Middle frontal gyrus (tissue), 1 donor: ENCODE data around the gene CALHM3.
"Not testable (repeated sequence)": the region's sequence is repeated elsewhere in the genome, so short reads cannot be mapped to it uniquely, and the experiment has no call there.

Experiments
- DNase-seq: peaks from one replicate; pipeline ENCODE4 v3.0.0-alpha.2; 2015; ENCODE audit warnings: low spot score; ENCODE audit errors: extremely low spot score

The CALHM3 gene

GRCh38 chr10:103502849-103503660 is 24.0 kb upstream of the CALHM3 start:
- DNase-seq: no peak

- no peak for DNase-seq
Measured at GRCh38 chr10:103501186-103501585, 22.1 kb upstream of the CALHM3 start.

- DNase-seq: no peak
Measured at GRCh38 chr10:103500481-103500880, 21.4 kb upstream of the CALHM3 start.

DNA sequence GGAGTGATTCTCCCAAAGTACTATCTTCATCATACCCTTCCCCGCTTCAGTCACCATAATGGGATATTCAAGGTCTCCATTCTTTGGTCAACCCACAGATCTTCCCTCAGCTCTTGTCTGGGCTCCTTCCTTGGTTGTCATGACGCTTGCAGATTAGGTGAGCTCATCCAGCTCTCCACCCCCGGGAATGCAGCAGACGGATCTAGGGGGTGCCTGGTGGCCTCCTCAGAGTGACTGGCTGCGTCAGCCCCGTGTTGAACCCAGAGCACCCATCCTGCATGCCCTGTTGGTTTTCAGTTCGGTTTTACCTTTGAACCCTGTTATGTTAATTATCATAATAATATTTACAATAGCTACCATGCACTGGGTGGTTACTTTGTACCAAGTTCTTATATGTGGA is 20.8 kb upstream of the CALHM3 start:
- no peak for DNase-seq

DNA sequence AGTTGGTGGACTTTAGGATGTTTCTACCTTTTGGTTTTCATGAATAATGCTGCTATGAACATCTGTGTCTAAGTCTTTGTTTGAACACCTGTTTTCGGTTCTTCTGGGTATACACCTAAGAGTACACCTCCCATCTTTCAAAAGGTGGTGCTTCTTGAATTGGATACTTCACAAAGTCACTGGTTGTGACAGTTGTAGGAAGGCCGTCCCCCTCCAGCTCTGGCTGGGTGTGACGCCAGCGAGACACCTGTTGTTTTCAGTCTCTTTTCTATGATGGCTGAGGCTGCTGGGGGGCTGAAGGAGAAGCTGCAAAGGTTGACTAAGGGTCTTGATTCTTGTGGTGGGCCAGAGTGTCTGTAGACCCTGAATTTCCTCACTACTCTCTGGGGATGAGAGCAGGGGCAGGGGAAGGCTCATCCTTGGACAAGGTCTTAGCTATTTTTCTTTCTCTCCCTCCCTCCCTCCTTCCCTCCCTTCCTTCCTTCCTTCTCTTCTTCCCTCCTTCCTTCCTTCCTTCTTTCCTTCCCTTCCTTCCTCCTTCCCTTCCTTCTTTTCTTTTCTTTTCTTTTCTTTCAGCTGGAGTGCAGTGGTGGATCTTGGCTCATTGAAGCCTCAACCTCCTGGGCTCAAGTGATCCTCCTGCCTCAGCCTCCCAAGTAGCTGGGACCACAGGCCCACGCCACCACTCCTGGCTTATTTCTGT is 20.0 kb upstream of the CALHM3 start:
- no peak for DNase-seq

GRCh38 chr10:103497161-103497915 is 18.3 kb upstream of the CALHM3 start:
- no peak for DNase-seq

DNA sequence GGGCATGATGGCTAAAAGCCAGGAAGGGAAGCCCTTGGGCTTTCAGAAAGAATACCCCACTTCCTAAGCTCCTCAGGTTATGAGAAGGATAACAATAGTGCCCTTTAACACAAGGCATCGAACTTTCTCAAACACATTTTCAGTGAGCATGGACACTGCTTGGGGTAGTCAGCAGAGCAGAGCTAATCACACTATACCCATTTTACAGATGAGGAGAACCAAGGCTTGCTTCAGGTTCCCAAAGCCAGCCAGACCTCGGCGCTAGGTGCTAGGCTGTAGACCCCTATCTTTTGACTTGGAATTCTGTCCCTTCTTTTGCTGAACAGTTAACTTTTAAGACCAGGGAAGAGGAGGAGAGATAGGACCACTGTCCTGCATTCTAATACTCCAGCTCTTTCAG is 16.3 kb upstream of the CALHM3 start:
- no peak for DNase-seq

DNA sequence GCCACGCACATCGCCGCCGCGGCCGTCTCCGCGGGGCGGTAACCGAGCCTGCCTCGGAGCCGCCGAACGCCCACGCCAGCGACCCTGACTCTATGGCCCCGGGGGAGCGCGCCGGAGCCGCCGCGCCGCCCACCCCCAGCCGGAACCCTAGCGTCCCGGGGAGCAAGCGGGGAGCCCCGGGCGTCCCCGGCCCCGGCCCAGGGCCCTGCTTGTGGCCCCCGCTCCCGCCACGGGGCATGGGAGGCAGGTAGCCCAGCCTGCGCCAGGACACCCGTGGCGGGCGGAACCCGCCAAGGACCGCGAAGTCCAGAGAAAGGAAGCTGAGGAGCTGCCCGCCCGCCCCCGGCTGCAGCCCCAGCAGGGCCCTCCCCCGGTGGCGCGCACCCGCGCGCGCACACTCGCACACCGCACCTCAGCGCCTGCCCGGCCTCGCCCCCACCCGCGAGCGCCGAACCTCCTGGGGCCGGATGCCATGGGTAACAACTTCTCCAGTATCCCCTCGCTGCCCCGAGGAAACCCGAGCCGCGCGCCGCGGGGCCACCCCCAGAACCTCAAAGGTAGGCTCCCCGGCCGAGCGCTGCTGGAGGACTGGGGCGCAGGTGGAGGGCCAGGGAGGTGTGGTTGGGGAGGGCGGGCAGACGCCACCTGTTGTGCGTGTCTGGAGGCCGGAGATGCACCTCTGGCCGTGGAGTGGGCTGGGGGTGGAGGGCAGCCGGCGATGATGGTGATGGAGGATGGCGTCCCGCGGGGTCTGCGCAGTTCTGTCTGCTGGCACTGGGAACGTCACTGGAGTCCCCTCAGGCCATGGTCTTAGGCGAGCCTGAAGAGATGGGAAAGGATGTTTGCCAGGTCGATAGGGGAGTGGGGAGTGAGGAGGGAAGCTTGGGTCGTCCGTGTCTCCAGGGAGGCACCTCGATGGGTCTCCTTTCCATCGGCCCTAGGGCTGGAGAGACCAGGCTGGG is 15.2 kb upstream of the CALHM3 start:
- no peak for DNase-seq

DNA sequence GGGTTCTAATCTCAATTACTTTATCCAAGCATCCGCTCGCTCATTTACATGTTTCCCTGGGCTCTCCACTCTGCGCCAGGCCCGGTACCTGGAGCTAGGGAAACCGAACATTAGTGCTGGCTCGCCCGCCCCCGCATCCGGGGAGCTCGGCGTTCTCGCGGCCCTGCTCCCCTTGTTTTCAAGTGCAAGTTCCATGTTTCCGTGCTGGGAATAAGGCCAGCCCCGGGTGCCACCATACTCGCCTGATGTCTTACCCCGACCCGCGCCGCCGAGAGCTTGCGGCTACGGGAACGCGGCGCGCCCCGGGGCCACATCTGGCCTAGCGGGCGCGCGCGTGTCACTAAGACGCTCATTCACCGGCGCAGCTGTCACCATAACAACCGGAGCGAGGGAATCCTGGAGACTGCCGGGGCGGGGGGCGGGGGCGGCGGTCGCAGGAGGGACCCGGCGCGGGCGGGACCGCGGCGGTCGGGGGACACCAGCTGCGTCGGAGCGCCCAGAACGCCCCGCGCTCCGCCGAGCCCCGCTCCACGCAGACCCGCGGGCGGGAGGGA is 14.4 kb upstream of the CALHM3 start, which contains the start of gene NEURL1:
TSS of gene NEURL1 (plus strand) at position 344 of the 554 bp plus-strand sequence. CDS start 683 bp downstream, outside the sequence.
- DNase-seq: peak; percentile 37

- DNase-seq: no peak
Measured at GRCh38 chr10:103492655-103493261, 13.7 kb upstream of the CALHM3 start.

- no peak for DNase-seq
Measured at GRCh38 chr10:103491729-103492364, 12.8 kb upstream of the CALHM3 start.

GRCh38 chr10:103490986-103491314 is 11.9 kb upstream of the CALHM3 start:
- no peak for DNase-seq

GRCh38 chr10:103487410-103487708 is 8.3 kb upstream of the CALHM3 start:
- no peak for DNase-seq

DNA sequence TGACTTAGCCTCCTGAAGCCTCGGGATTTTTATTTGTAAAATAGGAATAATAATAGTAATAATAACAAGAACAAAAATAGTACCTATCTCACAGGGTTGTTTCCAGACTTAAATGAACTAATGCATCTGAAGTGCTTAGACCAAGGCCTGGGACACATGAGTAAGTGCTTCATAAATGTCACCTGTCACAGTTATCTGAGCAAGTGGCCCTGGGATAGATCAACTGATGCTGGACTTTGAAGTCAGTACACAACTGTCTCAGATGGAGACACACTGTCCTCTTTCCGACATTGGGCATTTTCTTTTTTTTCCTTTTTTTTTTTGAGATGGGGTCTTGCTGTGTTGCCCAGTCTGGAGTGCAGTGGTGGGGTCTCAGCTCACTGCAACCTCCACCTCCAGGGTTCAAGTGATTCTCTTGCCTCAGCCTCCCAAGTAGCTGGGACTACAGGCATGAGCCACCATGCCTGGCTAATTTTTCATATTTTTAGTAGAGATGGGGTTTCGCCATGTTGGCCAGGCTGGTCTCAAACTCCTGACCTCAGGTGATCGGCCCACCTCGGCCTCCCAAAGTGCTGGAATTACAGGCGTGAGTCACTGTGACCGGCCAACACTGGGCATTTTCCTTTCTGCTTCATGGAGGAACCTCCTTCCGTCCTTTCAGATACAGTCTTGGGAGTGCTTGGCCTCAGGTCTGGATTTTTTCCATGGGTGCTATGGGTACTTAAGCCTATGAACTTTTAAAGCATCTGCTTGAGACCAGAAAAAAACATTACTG is 7.8 kb upstream of the CALHM3 start:
- DNase-seq: not testable (repeated sequence)

DNA sequence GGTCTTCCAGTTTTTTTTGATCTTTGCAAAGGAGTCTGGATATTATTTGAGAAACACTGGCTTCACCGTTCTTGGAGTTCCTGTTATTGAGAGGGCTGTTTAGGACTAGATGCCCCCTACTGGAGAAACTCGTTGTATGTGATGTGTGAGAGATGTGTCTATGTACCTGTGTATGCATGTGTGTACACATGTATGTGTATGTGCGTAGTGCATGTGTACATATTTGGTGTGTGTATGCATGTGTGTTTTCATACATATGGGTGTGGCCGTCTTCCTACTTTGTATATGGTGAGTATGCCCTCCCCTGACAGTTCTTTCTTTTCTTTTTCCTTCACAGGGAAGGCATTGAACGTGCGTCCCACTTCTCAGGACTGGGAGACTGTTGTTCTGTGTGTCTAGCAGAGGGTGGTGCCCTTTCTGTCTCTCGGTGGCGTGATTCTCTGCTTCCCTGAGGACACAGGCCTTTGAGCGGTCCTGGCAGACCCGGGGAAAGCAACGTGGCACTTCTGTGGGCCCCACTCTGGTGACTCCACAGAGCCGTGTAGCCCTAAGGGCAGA is 3.0 kb upstream of the CALHM3 start:
- DNase-seq: no peak

DNA sequence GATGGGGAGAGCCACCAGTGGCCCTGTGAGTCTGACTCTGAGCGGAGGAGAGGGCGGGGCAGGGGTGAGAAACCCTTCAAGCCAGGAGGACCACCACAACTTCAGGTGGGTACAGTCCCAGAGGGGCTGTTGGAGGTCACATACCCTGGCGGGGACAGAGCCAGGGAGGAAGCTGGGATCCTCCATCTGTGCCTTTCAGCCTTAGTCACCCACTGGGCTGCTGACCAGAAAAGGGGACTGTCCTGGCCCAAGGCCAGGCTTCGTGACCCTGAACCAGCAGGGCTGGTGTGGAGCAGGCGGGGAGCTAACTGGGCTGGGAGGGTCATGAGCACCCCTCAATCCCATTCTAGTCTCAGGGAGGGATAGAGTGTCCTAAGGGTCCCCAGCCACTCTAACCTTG is 1.5 kb upstream of the CALHM3 start:
- DNase-seq: no peak

DNA sequence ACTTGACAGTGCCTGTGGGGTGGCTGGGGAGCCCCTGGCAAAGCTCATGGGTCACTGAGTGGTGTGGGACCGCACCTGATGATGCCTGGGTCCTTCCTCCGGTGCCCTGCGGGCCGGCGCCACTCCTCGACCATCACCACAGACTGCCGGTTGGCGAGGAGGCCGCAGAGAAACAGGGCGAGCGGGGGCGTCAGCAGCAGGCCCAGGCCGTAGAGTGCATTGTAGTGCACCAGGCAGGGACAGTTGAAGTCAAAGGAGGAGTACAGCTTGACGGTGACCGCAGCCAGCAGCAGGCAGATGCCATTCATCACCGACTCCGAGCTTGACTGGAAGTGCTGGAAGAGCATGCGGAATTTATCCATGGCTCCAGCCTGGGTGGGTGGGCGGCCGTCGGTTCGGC is 369 bp downstream of the CALHM3 start:
- no peak for DNase-seq

- DNase-seq: no peak
Measured at GRCh38 chr10:103476046-103476768, 2.8 kb downstream of the CALHM3 start.
